K562 (cell line): ENCODE data around the gene OSBPL10. TPM values are rescaled to one million over a fixed set of nuclear protein-coding genes. Genes with fewer than 3 reads are reported as not detected.

ENCODE experiments used
- ATAC-seq: fragments of 200-7000 bp; cut with Tn5 transposase; 3 replicates; pipeline ENCODE4 v1.9.1; 2020; ENCODE audit warnings: moderate library complexity
- BruUV-seq: library from RNA; stranded (reverse); fragments of 400-500 nt; replicated peaks from 2 replicates; lab custom pipeline; 2021; lab: Mats Ljungman, UMichigan
- CTCF ChIA-PET: fragments of 300-600 bp; formaldehyde crosslinking; extraction: SDS; loops from one replicate; lab custom pipeline; 2021; ENCODE audit warnings: low intra/inter-chr PET ratio; lab: Yijun Ruan, JAX
- POLR2A ChIA-PET: fragments of 300-600, 350-650 bp; sonication (Branson Sonifier 250); formaldehyde crosslinking; extraction: SDS; loops from one replicate; lab custom pipeline; 2021; ENCODE audit warnings: antibody characterized with exemption, inconsistent platforms; lab: Yijun Ruan, JAX
- DNase-seq, 4 experiments: peaks; one replicate each; pipeline versions ENCODE4 v3.0.0 to v3.0.0-alpha.2; 2011 to 2018; ENCODE audit warnings: low spot score in 3 of 4, mixed read lengths in 3 of 4; ENCODE audit errors: extremely low read depth in 1 of 4
- FAIRE-seq: peaks from 2 replicates; lab custom pipeline; 2011; peaks lifted over from hg19 to GRCh38; lab: Jason Lieb, UNC
- H2AFZ ChIP-seq: 2 replicates; pipeline ENCODE4 v1.6.0; 2011; ENCODE audit warnings: low read depth, low read length, control low read depth, inconsistent platforms
- H3K27ac ChIP-seq: fragments of 200-600 bp; 3 replicates; pipeline ENCODE4 v1.8.0; 2011; ENCODE audit warnings: low read depth, mild to moderate bottlenecking, control low read depth, inconsistent platforms, low read length, moderate library complexity, mixed read lengths; ENCODE audit errors: extremely low read depth
- H3K27me3 ChIP-seq, 2 experiments: fragments of 300-600 bp in 1 of 2; 2 replicates in 1 of 2; 3 replicates in 1 of 2; pipeline versions ENCODE4 v1.6.0 to v1.8.0; 2011; ENCODE audit warnings: inconsistent platforms in 2 of 2, low read length in 2 of 2, mild to moderate bottlenecking in 1 of 2, mixed read lengths in 1 of 2, moderate library complexity in 1 of 2; ENCODE audit not compliant: control insufficient read depth in 2 of 2, insufficient read depth in 2 of 2
- H3K36me3 ChIP-seq: fragments of 300-600 bp; 3 replicates; pipeline ENCODE4 v1.8.0; 2011; ENCODE audit warnings: mild to moderate bottlenecking, low read length, inconsistent platforms; ENCODE audit not compliant: control insufficient read depth, insufficient read depth
- H3K4me1 ChIP-seq, 2 experiments: fragments of 200-600 bp in 1 of 2; replicated peaks in 1 of 2; 2 replicates in 1 of 2; 3 replicates in 1 of 2; pipeline versions ENCODE4 v1.5.1 to v1.8.0; 2011; ENCODE audit warnings: inconsistent platforms in 2 of 2, low read length in 2 of 2, mild to moderate bottlenecking in 1 of 2, mixed read lengths in 1 of 2, moderate library complexity in 1 of 2; ENCODE audit not compliant: control insufficient read depth in 2 of 2, insufficient read depth in 2 of 2
- H3K4me2 ChIP-seq: 2 replicates; pipeline ENCODE4 v1.6.1; 2011; ENCODE audit warnings: low read length, control low read depth, inconsistent platforms, mixed read lengths; ENCODE audit not compliant: insufficient read depth
- H3K4me3 ChIP-seq: fragments of 200-600 bp; sonication (generic), shearing (Covaris generic); 2 replicates; pipeline ENCODE4 v1.5.1; 2016; ENCODE audit warnings: control low read depth, inconsistent platforms
- H3K79me2 ChIP-seq: fragments of 200-600 bp; 3 replicates; pipeline ENCODE4 v1.8.0; 2011; ENCODE audit warnings: low read length, inconsistent platforms; ENCODE audit not compliant: control insufficient read depth, insufficient read depth
- H3K9ac ChIP-seq, 2 experiments: 2 replicates each; pipeline versions ENCODE4 v1.6.0 to v1.6.1; 2011; ENCODE audit warnings: low read depth in 2 of 2, low read length in 2 of 2, control low read depth in 1 of 2, inconsistent platforms in 1 of 2, mild to moderate bottlenecking in 1 of 2, mixed read lengths in 1 of 2; ENCODE audit not compliant: insufficient read depth in 1 of 2
- H3K9me1 ChIP-seq: one replicate; pipeline ENCODE4 v1.6.0; 2011; ENCODE audit warnings: inconsistent platforms, mild to moderate bottlenecking, low read length, moderate library complexity; ENCODE audit not compliant: control insufficient read depth, insufficient read depth
- H3K9me3 ChIP-seq: replicated peaks from 2 replicates; pipeline ENCODE4 v1.5.1; 2011; ENCODE audit warnings: low read depth, low read length, inconsistent platforms; ENCODE audit not compliant: control insufficient read depth, insufficient read depth
- H4K20me1 ChIP-seq: replicated peaks from 2 replicates; pipeline ENCODE4 v1.6.1; 2011; ENCODE audit warnings: low read length, inconsistent platforms, mixed read lengths; ENCODE audit not compliant: control insufficient read depth, insufficient read depth
- ADNP ChIP-seq: fragments of 200-800 bp; sonication (Bioruptor generic); IDR thresholded peaks from 2 replicates; pipeline ENCODE4 v1.6.1; 2016; ENCODE audit warnings: missing genetic modification characterization, missing compliant biosample characterization
- CC2D1A ChIP-seq: fragments of 450-650 bp; IDR thresholded peaks from 2 replicates; pipeline ENCODE4 v1.6.1; 2017; ENCODE audit warnings: mild to moderate bottlenecking
- HOMEZ ChIP-seq: fragments of 250-450 bp; sonication (Bioruptor Pico); IDR thresholded peaks from 2 replicates; pipeline ENCODE4 v1.4.0; 2020; ENCODE audit warnings: mild to moderate bottlenecking, moderate library complexity
- JUN ChIP-seq, 2 experiments: sonication (generic) in 1 of 2; formaldehyde crosslinking in 1 of 2; IDR thresholded peaks; 2 replicates each; pipeline versions ENCODE4 v1.6.1 to v1.8.0; 2012 to 2022; ENCODE audit warnings: borderline replicate concordance in 2 of 2, mild to moderate bottlenecking in 2 of 2, improper control_type of control experiment in 1 of 2, low read depth in 1 of 2, low read length in 1 of 2, missing genetic modification reagents in 1 of 2
- NR2C2 ChIP-seq, 2 experiments: fragments of 200-800 bp in 1 of 2; sonication (Bioruptor generic) in 1 of 2; sonication (generic) in 1 of 2; formaldehyde crosslinking in 1 of 2; IDR thresholded peaks; 2 replicates each; pipeline versions ENCODE4 v1.6.1 to v1.8.0; 2016 to 2022; ENCODE audit warnings: mild to moderate bottlenecking in 1 of 2, missing compliant biosample characterization in 1 of 2, missing genetic modification characterization in 1 of 2, missing genetic modification reagents in 1 of 2
- NR3C1 ChIP-seq: sonication (generic); formaldehyde crosslinking; IDR thresholded peaks from 2 replicates; pipeline ENCODE4 v1.8.1; 2022; ENCODE audit warnings: missing genetic modification reagents
- SMAD1 ChIP-seq: fragments of 150-350 bp; IDR thresholded peaks from 2 replicates; pipeline ENCODE4 v1.6.1; 2014; ENCODE audit warnings: low read length, low read depth; ENCODE audit not compliant: partially characterized antibody
- TBP ChIP-seq: optimal IDR thresholded peaks from 2 replicates; pipeline ENCODE3; 2011; ENCODE audit warnings: low read depth, low read length, improper control_type of control experiment
- ZNF146 ChIP-seq: IDR thresholded peaks from one replicate; pipeline ENCODE4 v1.6.1; 2018; ENCODE audit warnings: missing compliant biosample characterization; ENCODE audit not compliant: unreplicated experiment
- ZNF695 ChIP-seq: fragments of 450-650 bp; formaldehyde crosslinking; IDR thresholded peaks from 2 replicates; pipeline ENCODE4 v1.4.0; 2020; ENCODE audit warnings: mild to moderate bottlenecking, moderate library complexity
- WGBS: fragments of 100-300 bp; shearing (Covaris generic); methylation state at CpG from one replicate; pipeline ENCODE4 v1.1.6; 2016; ENCODE audit warnings: low coverage, mixed read lengths; ENCODE audit not compliant: insufficient coverage; ENCODE audit errors: missing lambda C conversion rate; 5-methylcytosine and 5-hydroxymethylcytosine counted together
- in situ Hi-C: fragments of 300-500 bp; cut with MboI; formaldehyde crosslinking; loops from 4 replicates; pipeline ENCODE4 v1.15.0; 2018; ENCODE audit warnings: inconsistent platforms, mixed read lengths
- intact Hi-C: fragments of 100-400 bp; cut with micrococcal nuclease; formaldehyde crosslinking; loops from 2 replicates; pipeline ENCODE4 v1.14.2; 2022
- polyA plus RNA-seq, 8 experiments: library from polyadenylated mRNA; depleted of rRNA in 4 of 8; stranded (reverse) in 5 of 8; unstranded in 3 of 8; fragments of >200 nt; fragmentation: Nextera tagmentation in 2 of 8; fragmentation: Illumina TruSeq in 1 of 8; extraction: Ambion mirVana in 2 of 8; extraction: Trizol in 1 of 8; gene quantifications; 2 replicates each; pipeline versions ENCODE4 v1.2.1 to v1.2.3, GENCODE V29; 2011 to 2014; ENCODE audit warnings: inconsistent platforms in 1 of 8, missing spikeins in 1 of 8
- total RNA-seq, 7 experiments: library from RNA; depleted of rRNA in 6 of 7; stranded (reverse); fragments of >200 nt in 6 of 7; fragmentation: Illumina TruSeq in 2 of 7; extraction: Trizol in 2 of 7; gene quantifications; 2 replicates each; pipeline versions ENCODE4 v1.2.1 to v1.2.3, GENCODE V29; 2011 to 2021; ENCODE audit warnings: low replicate concordance in 1 of 7
- TF ChIP-seq, protein P1 (sequence below): fragments of 250-450 bp; sonication (Bioruptor Pico); IDR thresholded peaks from 2 replicates; pipeline ENCODE4 v1.8.0; 2022; ENCODE audit warnings: moderate library complexity, mild to moderate bottlenecking, inconsistent platforms
- TF ChIP-seq, protein P2 (sequence below), 2 experiments: fragments of 450-650 bp; conservative IDR thresholded peaks; 2 replicates each; pipeline ENCODE4 v1.6.1; 2017; ENCODE audit warnings: mild to moderate bottlenecking in 2 of 2, moderate library complexity in 2 of 2
- TF ChIP-seq, protein P3 (sequence below), 3 experiments: fragments of 200-800 bp in 1 of 3; sonication (Bioruptor generic) in 1 of 3; sonication (generic) in 1 of 3; formaldehyde crosslinking in 1 of 3; IDR thresholded peaks; 2 replicates each; pipeline versions ENCODE4 v1.6.1 to v1.8.0; 2016 to 2022; ENCODE audit warnings: mild to moderate bottlenecking in 2 of 3, missing compliant biosample characterization in 2 of 3, missing genetic modification characterization in 2 of 3, missing genetic modification reagents in 1 of 3

OSBPL10 gene
- total and polyA plus RNA-seq, 9 of the 15 experiments (the other 6 are each of a cell fraction or from before 2014, with no cell fraction given), result 0.03 to 0.19 (median 0.14) TPM; not detected in 2

DNA sequence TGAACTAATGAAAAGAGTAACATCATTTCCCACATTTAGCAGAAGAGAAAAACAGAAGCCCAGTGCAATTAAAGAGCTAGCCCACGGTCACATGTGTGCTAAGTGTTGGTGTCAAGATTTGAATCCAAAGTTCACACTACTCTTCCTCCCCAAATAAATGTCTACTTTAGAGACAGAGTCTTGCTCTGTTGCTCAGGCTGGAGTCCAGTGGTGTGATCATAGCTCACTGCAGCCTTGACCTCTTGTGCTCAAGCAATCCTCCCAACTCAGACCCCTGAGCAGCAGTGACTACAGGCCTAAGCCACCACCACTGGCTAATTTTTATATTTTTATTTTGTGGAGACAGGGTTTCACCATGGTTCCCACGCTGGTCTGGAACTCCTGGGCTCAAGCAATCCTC lies 4.8 kb downstream of the OSBPL10 start:
- in situ Hi-C loops, result no loop called here
- Histone ChIP-seq H3K9ac (no peak overlapping the region), H3K27me3 (peaks cover 7 to 28% of the 10 kb centered on the region in 2 experiments; a peak in 3 of 5 replicates), H3K4me3 (no peak overlapping the region), H4K20me1 (no peaks in the 10 kb centered on the region), H3K27ac (no peak overlapping the region), H3K36me3 (no peaks in the 10 kb centered on the region), H3K4me1 (peaks cover 0 to 10% of the 10 kb centered on the region in 2 experiments; a peak in 2 of 5 replicates), H2AFZ (no peak overlapping the region), H3K9me1 (no peaks in the 10 kb centered on the region), H3K79me2 (no peaks in the 10 kb centered on the region), H3K4me2 (no peak overlapping the region), H3K9me3 (no peaks in the 10 kb centered on the region)
- no peak for TF ChIP-seq NR2C2 (CRISPR knock-in tag; IDR thresholded peaks at IDR 0.05)
- TF ChIP-seq NR2C2 (tag; IDR thresholded peaks at IDR 0.05), result no peak
- no peak for TF ChIP-seq HOMEZ (CRISPR knock-in tag)
- TF ChIP-seq ADNP (tag), result no peak
- no peak for TF ChIP-seq ZNF146 (CRISPR knock-in tag)
- TF ChIP-seq ZNF695 (CRISPR knock-in tag), result no peak
- TF ChIP-seq SMAD1, result no peak
- TF ChIP-seq, protein P1, sequence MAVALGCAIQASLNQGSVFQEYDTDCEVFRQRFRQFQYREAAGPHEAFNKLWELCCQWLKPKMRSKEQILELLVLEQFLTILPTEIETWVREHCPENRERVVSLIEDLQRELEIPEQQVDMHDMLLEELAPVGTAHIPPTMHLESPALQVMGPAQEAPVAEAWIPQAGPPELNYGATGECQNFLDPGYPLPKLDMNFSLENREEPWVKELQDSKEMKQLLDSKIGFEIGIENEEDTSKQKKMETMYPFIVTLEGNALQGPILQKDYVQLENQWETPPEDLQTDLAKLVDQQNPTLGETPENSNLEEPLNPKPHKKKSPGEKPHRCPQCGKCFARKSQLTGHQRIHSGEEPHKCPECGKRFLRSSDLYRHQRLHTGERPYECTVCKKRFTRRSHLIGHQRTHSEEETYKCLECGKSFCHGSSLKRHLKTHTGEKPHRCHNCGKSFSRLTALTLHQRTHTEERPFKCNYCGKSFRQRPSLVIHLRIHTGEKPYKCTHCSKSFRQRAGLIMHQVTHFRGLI (CRISPR knock-in tag), result no peak
- TF ChIP-seq, protein P2, sequence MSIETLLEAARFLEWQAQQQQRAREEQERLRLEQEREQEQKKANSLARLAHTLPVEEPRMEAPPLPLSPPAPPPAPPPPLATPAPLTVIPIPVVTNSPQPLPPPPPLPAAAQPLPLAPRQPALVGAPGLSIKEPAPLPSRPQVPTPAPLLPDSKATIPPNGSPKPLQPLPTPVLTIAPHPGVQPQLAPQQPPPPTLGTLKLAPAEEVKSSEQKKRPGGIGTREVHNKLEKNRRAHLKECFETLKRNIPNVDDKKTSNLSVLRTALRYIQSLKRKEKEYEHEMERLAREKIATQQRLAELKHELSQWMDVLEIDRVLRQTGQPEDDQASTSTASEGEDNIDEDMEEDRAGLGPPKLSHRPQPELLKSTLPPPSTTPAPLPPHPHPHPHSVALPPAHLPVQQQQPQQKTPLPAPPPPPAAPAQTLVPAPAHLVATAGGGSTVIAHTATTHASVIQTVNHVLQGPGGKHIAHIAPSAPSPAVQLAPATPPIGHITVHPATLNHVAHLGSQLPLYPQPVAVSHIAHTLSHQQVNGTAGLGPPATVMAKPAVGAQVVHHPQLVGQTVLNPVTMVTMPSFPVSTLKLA (conservative IDR thresholded peaks at IDR 0.05), result no peak
- TF ChIP-seq, protein P3, sequence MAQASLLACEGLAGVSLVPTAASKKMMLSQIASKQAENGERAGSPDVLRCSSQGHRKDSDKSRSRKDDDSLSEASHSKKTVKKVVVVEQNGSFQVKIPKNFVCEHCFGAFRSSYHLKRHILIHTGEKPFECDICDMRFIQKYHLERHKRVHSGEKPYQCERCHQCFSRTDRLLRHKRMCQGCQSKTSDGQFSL (CRISPR knock-in tag; IDR thresholded peaks at IDR 0.05), result no peak
- TF ChIP-seq, protein P3 (tag; IDR thresholded peaks at IDR 0.05), result no peak
- no peak for TF ChIP-seq NR3C1 (CRISPR knock-in tag)
- no peak for TF ChIP-seq CC2D1A
- TF ChIP-seq TBP, result no peak
- TF ChIP-seq JUN (IDR thresholded peaks at IDR 0.05; ENCODE audit: borderline replicate concordance, low read depth, low read length), result no peak
- no peak for TF ChIP-seq JUN (CRISPR knock-in tag; IDR thresholded peaks at IDR 0.05; ENCODE audit: borderline replicate concordance)
- CTCF ChIA-PET, result no interaction called here
- no peak for DNase-seq
- WGBS, result 2% methylated on average over 2 of the region's 2 CpGs
- no TSS peak for BruUV-seq
- POLR2A ChIA-PET, result interaction anchor here (1.3 kb wide), 1 partner anchor 21 kb away, joined by 3 read pairs; no protein-coding TSS in a partner anchor
- intact Hi-C loops, result no loop called here
- FAIRE-seq, result no peak
- no peak for ATAC-seq
